GM21529 (cell line): Measurements from ENCODE around the gene ATXN1.

ENCODE experiments used
- ATAC-seq: cut with Tn5 transposase; IDR thresholded peaks from one replicate; pipeline ENCODE4 v1.9.1; 2021; ENCODE audit not compliant: unreplicated experiment

ATXN1 gene

GRCh38 chr6:16783952-16784565 is 22.8 kb upstream of the ATXN1 start:
- ATAC-seq: no peak

GRCh38 chr6:16783509-16783908 is 22.2 kb upstream of the ATXN1 start:
- no peak for ATAC-seq

- ATAC-seq: no peak
Measured at GRCh38 chr6:16782278-16782677, 21.0 kb upstream of the ATXN1 start.

GRCh38 chr6:16781348-16782169 is 20.3 kb upstream of the ATXN1 start:
- no peak for ATAC-seq

GRCh38 chr6:16778521-16778920 is 17.3 kb upstream of the ATXN1 start:
- no peak for ATAC-seq

GRCh38 chr6:16777794-16778193 is 16.5 kb upstream of the ATXN1 start:
- no peak for ATAC-seq

- no peak for ATAC-seq
Measured at GRCh38 chr6:16776394-16777017, 15.2 kb upstream of the ATXN1 start.

GRCh38 chr6:16774437-16774836 is 13.2 kb upstream of the ATXN1 start:
- no peak for ATAC-seq

GRCh38 chr6:16773362-16773761 is 12.1 kb upstream of the ATXN1 start:
- ATAC-seq: no peak

GRCh38 chr6:16770701-16771569 is 9.7 kb upstream of the ATXN1 start:
- peak; percentile 92 for ATAC-seq

GRCh38 chr6:16769986-16770376 is 8.7 kb upstream of the ATXN1 start:
- no peak for ATAC-seq

GRCh38 chr6:16769131-16769985 is 8.1 kb upstream of the ATXN1 start:
- ATAC-seq: no peak

- ATAC-seq: no peak
Measured at GRCh38 chr6:16768477-16768830, 7.2 kb upstream of the ATXN1 start.

- no peak for ATAC-seq
Measured at GRCh38 chr6:16767765-16768476, 6.7 kb upstream of the ATXN1 start.

- ATAC-seq: no peak
Measured at GRCh38 chr6:16766836-16767745, 5.8 kb upstream of the ATXN1 start.

- no peak for ATAC-seq
Measured at GRCh38 chr6:16766043-16766536, 4.8 kb upstream of the ATXN1 start.

- ATAC-seq: no peak
Measured at GRCh38 chr6:16765235-16765634, 4.0 kb upstream of the ATXN1 start.

GRCh38 chr6:16764188-16764950 is 3.1 kb upstream of the ATXN1 start:
- ATAC-seq: no peak
